GM10266 (cell line): ENCODE results near the gene HSPA5.

Source experiments
- DNase-seq: peaks from one replicate; pipeline ENCODE4 v3.0.0; 2012; ENCODE audit errors: extremely low spot score
- CTCF ChIP-seq: IDR thresholded peaks from 2 replicates; pipeline ENCODE4 v1.5.1; 2012; ENCODE audit warnings: mild to moderate bottlenecking, low read depth; ENCODE audit not compliant: control insufficient read depth, insufficient read depth; ENCODE audit errors: missing control alignments

HSPA5 gene

GRCh38 chr9:125258832-125259534, 17.8 kb upstream of the HSPA5 start:
- TF ChIP-seq CTCF: no peak
- no peak for DNase-seq

- TF ChIP-seq CTCF: no peak
- no peak for DNase-seq
Observed at GRCh38 chr9:125258160-125258785, 17.1 kb upstream of the HSPA5 start.

GRCh38 chr9:125255781-125256391, 14.7 kb upstream of the HSPA5 start:
- DNase-seq: no peak
- peak; percentile 52 for TF ChIP-seq CTCF

- DNase-seq: no peak
- no peak for TF ChIP-seq CTCF
Observed at GRCh38 chr9:125254231-125254630, 13.1 kb upstream of the HSPA5 start.

- no peak for TF ChIP-seq CTCF
- no peak for DNase-seq
Observed at GRCh38 chr9:125246261-125246667, 5.1 kb upstream of the HSPA5 start.

- no peak for TF ChIP-seq CTCF
- DNase-seq: no peak
Observed at GRCh38 chr9:125243792-125244260, 2.7 kb upstream of the HSPA5 start.
